IMR-90 (cell line): ENCODE results near the gene RGS17. TPM values are rescaled to one million over a fixed set of nuclear protein-coding genes. Genes with fewer than 3 reads are reported as not detected.

Experiments used
- ATAC-seq: fragments of 200-7000 bp; cut with Tn5 transposase; 2 replicates; pipeline ENCODE4 v1.9.1; 2020; ENCODE audit warnings: low read depth, mild to moderate bottlenecking, moderate library complexity
- BruUV-seq: library from RNA; stranded (reverse); fragments of 400-500 nt; replicated peaks from 2 replicates; lab custom pipeline; 2021; lab: Mats Ljungman, UMichigan
- CTCF ChIA-PET: fragments of 300-600 bp; formaldehyde crosslinking; extraction: SDS; loops from one replicate; lab custom pipeline; 2021; ENCODE audit warnings: antibody characterized with exemption; lab: Yijun Ruan, JAX
- POLR2A ChIA-PET: fragments of 300-600 bp; sonication (Branson Sonifier 250); formaldehyde crosslinking; loops from one replicate; lab custom pipeline; 2022; ENCODE audit warnings: antibody characterized with exemption; ENCODE audit not compliant: unreplicated experiment; lab: Charles Lee
- DNase-seq: peaks from one replicate; pipeline ENCODE4 v3.0.0; 2013
- H2AFZ ChIP-seq: replicated peaks from 2 replicates; pipeline ENCODE3; 2013; ENCODE audit warnings: low read length, mild to moderate bottlenecking; ENCODE audit not compliant: poor library complexity
- H2AK5ac ChIP-seq: 2 replicates; pipeline ENCODE4 v1.6.1; 2013; ENCODE audit warnings: low read depth, low read length, inconsistent platforms
- H2AK9ac ChIP-seq: replicated peaks from 2 replicates; pipeline ENCODE3; 2013; ENCODE audit warnings: mild to moderate bottlenecking, low read depth, low read length, moderate library complexity; ENCODE audit not compliant: poor library complexity
- H2BK120ac ChIP-seq: 2 replicates; pipeline ENCODE4 v1.6.1; 2013; ENCODE audit warnings: low read depth, low read length, inconsistent platforms
- H2BK15ac ChIP-seq: 3 replicates; pipeline ENCODE4 v1.6.1; 2013; ENCODE audit warnings: low read depth, low read length, inconsistent platforms
- H2BK20ac ChIP-seq: 2 replicates; pipeline ENCODE4 v1.6.1; 2013; ENCODE audit warnings: low read depth, mild to moderate bottlenecking, inconsistent platforms, low read length, moderate library complexity
- H2BK5ac ChIP-seq: 2 replicates; pipeline ENCODE4 v1.6.1; 2013; ENCODE audit warnings: mild to moderate bottlenecking, low read depth, low read length, inconsistent platforms; ENCODE audit not compliant: poor library complexity, severe bottlenecking
- H3K14ac ChIP-seq: replicated peaks from 2 replicates; pipeline ENCODE4 v1.6.1; 2013; ENCODE audit warnings: low read depth, low read length, inconsistent platforms
- H3K18ac ChIP-seq: 2 replicates; pipeline ENCODE4 v1.6.1; 2013; ENCODE audit warnings: low read depth, low read length, control low read depth
- H3K23ac ChIP-seq: 2 replicates; pipeline ENCODE4 v1.6.1; 2013; ENCODE audit warnings: low read depth, low read length, inconsistent platforms
- H3K27ac ChIP-seq: 2 replicates; pipeline ENCODE4 v1.5.1; 2013; ENCODE audit warnings: mild to moderate bottlenecking, control low read depth, low read length; ENCODE audit not compliant: insufficient read depth
- H3K27me3 ChIP-seq: 2 replicates; pipeline ENCODE4 v1.6.1; 2013; ENCODE audit warnings: low read length; ENCODE audit not compliant: control insufficient read depth, insufficient read depth
- H3K36me3 ChIP-seq: 2 replicates; pipeline ENCODE4 v1.6.1; 2013; ENCODE audit warnings: low read length, mixed read lengths; ENCODE audit not compliant: control insufficient read depth, insufficient read depth
- H3K4ac ChIP-seq: 2 replicates; pipeline ENCODE4 v1.6.1; 2013; ENCODE audit warnings: low read depth, low read length, inconsistent platforms
- H3K4me1 ChIP-seq: 2 replicates; pipeline ENCODE4 v1.6.1; 2013; ENCODE audit warnings: low read length, mixed read lengths; ENCODE audit not compliant: control insufficient read depth, insufficient read depth
- H3K4me2 ChIP-seq: 2 replicates; pipeline ENCODE4 v1.6.1; 2013; ENCODE audit warnings: low read depth, mild to moderate bottlenecking, control low read depth, low read length, moderate library complexity
- H3K4me3 ChIP-seq: 2 replicates; pipeline ENCODE4 v1.5.1; 2013; ENCODE audit warnings: low read depth, mild to moderate bottlenecking, control low read depth, low read length, moderate library complexity; ENCODE audit not compliant: insufficient read depth
- H3K56ac ChIP-seq: 2 replicates; pipeline ENCODE4 v1.6.1; 2013; ENCODE audit warnings: low read length, inconsistent platforms; ENCODE audit not compliant: insufficient read depth; ENCODE audit errors: extremely low read depth
- H3K79me1 ChIP-seq, 2 experiments: 2 replicates each; pipeline ENCODE4 v1.6.1; 2013; ENCODE audit warnings: low read length in 2 of 2, inconsistent platforms in 1 of 2, low read depth in 1 of 2
- H3K9ac ChIP-seq: 2 replicates; pipeline ENCODE4 v1.6.1; 2013; ENCODE audit warnings: low read depth, low read length, control low read depth
- H3K9me1 ChIP-seq: 2 replicates; pipeline ENCODE4 v1.6.1; 2013; ENCODE audit warnings: low read length, inconsistent platforms; ENCODE audit not compliant: insufficient read depth
- H3K9me3 ChIP-seq: 2 replicates; pipeline ENCODE4 v1.6.1; 2013; ENCODE audit warnings: low read length; ENCODE audit not compliant: control insufficient read depth, insufficient read depth
- H4K20me1 ChIP-seq: 2 replicates; pipeline ENCODE4 v1.6.1; 2013; ENCODE audit warnings: low read length, inconsistent platforms; ENCODE audit not compliant: insufficient read depth
- H4K5ac ChIP-seq: 2 replicates; pipeline ENCODE4 v1.6.1; 2013; ENCODE audit warnings: mild to moderate bottlenecking, low read depth, low read length, control low read depth
- H4K8ac ChIP-seq, 2 experiments: 2 replicates each; pipeline ENCODE4 v1.6.1; 2013; ENCODE audit warnings: low read depth in 2 of 2, low read length in 2 of 2, control low read depth in 1 of 2, inconsistent platforms in 1 of 2
- H4K91ac ChIP-seq: 2 replicates; pipeline ENCODE4 v1.6.1; 2013; ENCODE audit warnings: low read depth, low read length, inconsistent platforms; ENCODE audit not compliant: insufficient read depth
- CEBPB ChIP-seq: IDR thresholded peaks from 2 replicates; pipeline ENCODE4 v1.6.1; 2012; ENCODE audit warnings: low read depth, low read length, improper control_type of control experiment
- CHD1 ChIP-seq: IDR thresholded peaks from 2 replicates; pipeline ENCODE4 v1.6.1; 2012; ENCODE audit warnings: low read depth, low read length, improper control_type of control experiment
- MAFK ChIP-seq: IDR thresholded peaks from 2 replicates; pipeline ENCODE4 v1.6.1; 2012; ENCODE audit warnings: low read depth, low read length, improper control_type of control experiment
- POLR2A ChIP-seq: IDR thresholded peaks from 2 replicates; pipeline ENCODE4 v1.6.1; 2012; ENCODE audit warnings: mild to moderate bottlenecking, low read depth, low read length
- RAD21 ChIP-seq: IDR thresholded peaks from 2 replicates; pipeline ENCODE4 v1.6.1; 2012; ENCODE audit warnings: low read length, improper control_type of control experiment
- SMC3 ChIP-seq: fragments of 150-350 bp; IDR thresholded peaks from 2 replicates; pipeline ENCODE4 v1.6.1; 2016; ENCODE audit warnings: low read depth, mild to moderate bottlenecking, antibody characterized with exemption, low read length, moderate library complexity
- WGBS, 2 experiments: methylation state at CpG; one replicate each; pipeline versions ENCODE4 v1.1.5 to v1.1.7; 2013; ENCODE audit warnings: missing lambda C conversion rate in 2 of 2; ENCODE audit not compliant: insufficient read length in 1 of 2; ENCODE audit errors: extremely low coverage in 2 of 2; 5-methylcytosine and 5-hydroxymethylcytosine counted together
- dilution Hi-C: fragments of 300-500 bp; cut with HindIII; formaldehyde crosslinking; loops from one replicate; pipeline ENCODE4 v1.14.3; 2018; ENCODE audit warnings: low sequenced_read_pairs; ENCODE audit not compliant: unreplicated experiment
- in situ Hi-C: fragments of 300-500 bp; cut with MboI; formaldehyde crosslinking; loops from 3 replicates; pipeline ENCODE4 v1.14.3; 2019; ENCODE audit warnings: low sequenced_read_pairs, inconsistent platforms, mixed read lengths
- intact Hi-C: fragments of 100-400 bp; cut with micrococcal nuclease; formaldehyde crosslinking; loops from 2 replicates; pipeline ENCODE4 v1.10.0; 2022
- polyA plus RNA-seq, 3 experiments: library from polyadenylated mRNA; depleted of rRNA; stranded (reverse); fragments of >200 nt; gene quantifications; 2 replicates each; pipeline ENCODE4 v1.2.3, GENCODE V29; 2012; ENCODE audit warnings: low replicate concordance in 1 of 3
- total RNA-seq: library from RNA; depleted of rRNA; stranded (reverse); fragments of >200 nt; gene quantifications from 2 replicates; pipeline ENCODE4 v1.2.3, GENCODE V29; 2012

The RGS17 gene
- total and polyA plus RNA-seq, 2 of the 4 experiments (the other 2 are of a cell fraction): 0.75 to 1.4 TPM

- no peak overlapping the region for H2BK20ac ChIP-seq
- H3K23ac ChIP-seq: no peak overlapping the region
- H2AK5ac ChIP-seq: no peak overlapping the region
- no peak overlapping the region for H3K9ac ChIP-seq
- BruUV-seq: no TSS peak
- H2BK120ac ChIP-seq: no peak overlapping the region
- no peak overlapping the region for H3K4me2 ChIP-seq
- no peak overlapping the region for H2BK15ac ChIP-seq
- CTCF ChIA-PET: interaction anchor here (1.2 kb wide), 1 partner anchor 9 kb away, joined by 3 read pairs; no protein-coding TSS in a partner anchor
- DNase-seq (no peak), ATAC-seq (no peak)
- no peak overlapping the region for H3K56ac ChIP-seq
- no peak for TF ChIP-seq RAD21
- no peak for TF ChIP-seq MAFK
- TF ChIP-seq CEBPB: no peak
- TF ChIP-seq CHD1: no peak
- no peak for TF ChIP-seq POLR2A
- no peak for TF ChIP-seq SMC3
- no peak overlapping the region for H2AFZ ChIP-seq
- no peak overlapping the region for H4K8ac ChIP-seq
- H3K4ac ChIP-seq: no peak overlapping the region
- no peaks in the 10 kb centered on the region for H3K27me3 ChIP-seq
- POLR2A ChIA-PET: no interaction called here
- WGBS, 2 experiments: no CpG with 5 or more reads among the region's 3 CpGs
- no peak overlapping the region for H3K14ac ChIP-seq
- H4K5ac ChIP-seq: no peak overlapping the region
- H3K79me1 ChIP-seq: no peaks in the 10 kb centered on the region
- H3K4me3 ChIP-seq: no peak overlapping the region
- no peak overlapping the region for H3K18ac ChIP-seq
- in situ Hi-C loops: no loop called here
- H3K27ac ChIP-seq: no peak overlapping the region
- no peaks in the 10 kb centered on the region for H4K20me1 ChIP-seq
- no peaks in the 10 kb centered on the region for H3K36me3 ChIP-seq
- dilution Hi-C loops: no loop called here
- no peaks in the 10 kb centered on the region for H3K9me3 ChIP-seq
- H3K9me1 ChIP-seq: no peaks in the 10 kb centered on the region; the same call in 1 of the 2 replicates
- intact Hi-C loops: loop anchor here (5.0 kb wide), 1 partner anchor 768 kb away; no protein-coding TSS in a partner anchor
- H2BK5ac ChIP-seq: no peak overlapping the region
- no peak overlapping the region for H2AK9ac ChIP-seq
- H3K4me1 ChIP-seq: peaks cover 3% of the 10 kb centered on the region
- no peak overlapping the region for H4K91ac ChIP-seq
Measured at GRCh38 chr6:153099636-153100035, 31.4 kb downstream of the RGS17 start.
